DND-41 (cell line): ENCODE measurements around the gene SETD3.

Source experiments
- ATAC-seq: fragments of 200-7000 bp; cut with Tn5 transposase; 3 replicates; pipeline ENCODE4 v1.9.1; 2021; ENCODE audit warnings: low read depth; ENCODE audit not compliant: insufficient read depth
- DNase-seq: peaks from one replicate; pipeline ENCODE4 v3.0.0-alpha.2; 2020
- H2AFZ ChIP-seq: 2 replicates; pipeline ENCODE4 v1.6.0; 2012; ENCODE audit warnings: low read depth, low read length
- H3K27ac ChIP-seq: 2 replicates; pipeline ENCODE4 v1.5.1; 2012; ENCODE audit warnings: low read length, inconsistent platforms
- H3K27me3 ChIP-seq: fragments of 200-600 bp; sonication (generic); 2 replicates; pipeline ENCODE4 v1.6.0; 2012; ENCODE audit warnings: low read length, mild to moderate bottlenecking, inconsistent platforms; ENCODE audit not compliant: insufficient read depth, poor library complexity
- H3K36me3 ChIP-seq: 2 replicates; pipeline ENCODE4 v1.5.1; 2012; ENCODE audit warnings: low read length, inconsistent platforms; ENCODE audit not compliant: insufficient read depth
- H3K4me1 ChIP-seq: 2 replicates; pipeline ENCODE4 v1.5.1; 2012; ENCODE audit warnings: mild to moderate bottlenecking, low read length; ENCODE audit not compliant: insufficient read depth
- H3K4me2 ChIP-seq: 2 replicates; pipeline ENCODE4 v1.6.0; 2012; ENCODE audit warnings: mild to moderate bottlenecking, moderate library complexity, low read length, inconsistent platforms; ENCODE audit not compliant: insufficient read depth
- H3K4me3 ChIP-seq, 2 experiments: fragments of 200-600 bp in 1 of 2; shearing (Covaris generic) in 1 of 2; 2 replicates each; pipeline ENCODE4 v1.5.1; 2012 to 2016; ENCODE audit warnings: inconsistent platforms in 2 of 2, low read length in 2 of 2, mild to moderate bottlenecking in 2 of 2, low read depth in 1 of 2, moderate library complexity in 1 of 2
- H3K79me2 ChIP-seq: 2 replicates; pipeline ENCODE4 v1.6.0; 2012; ENCODE audit warnings: low read length, inconsistent platforms; ENCODE audit not compliant: insufficient read depth
- H3K9ac ChIP-seq: 2 replicates; pipeline ENCODE4 v1.6.0; 2012; ENCODE audit warnings: low read depth, mild to moderate bottlenecking, inconsistent platforms, low read length, moderate library complexity
- H3K9me3 ChIP-seq: 2 replicates; pipeline ENCODE4 v1.5.1; 2012; ENCODE audit warnings: low read length, moderate library complexity, mild to moderate bottlenecking, inconsistent platforms; ENCODE audit not compliant: insufficient read depth, severe bottlenecking
- H4K20me1 ChIP-seq: 2 replicates; pipeline ENCODE4 v1.6.0; 2012; ENCODE audit warnings: low read length; ENCODE audit not compliant: insufficient read depth
- CTCF ChIP-seq: IDR thresholded peaks from 2 replicates; pipeline ENCODE4 v1.5.1; 2012; ENCODE audit warnings: borderline replicate concordance, low read length, moderate library complexity, mild to moderate bottlenecking; ENCODE audit not compliant: poor library complexity, severe bottlenecking; ENCODE audit errors: extremely low read depth
- EZH2 ChIP-seq: IDR thresholded peaks from 3 replicates; pipeline ENCODE4 v1.6.1; 2012; ENCODE audit warnings: borderline replicate concordance, low read depth, mild to moderate bottlenecking, moderate library complexity, low read length, inconsistent platforms; ENCODE audit not compliant: severe bottlenecking

The SETD3 gene

GRCh38 chr14:99465288-99465687 is 15.4 kb downstream of the SETD3 start:
- H3K27ac ChIP-seq: no peak overlapping the region
- H3K9me3 ChIP-seq: no peaks in the 10 kb centered on the region
- no peak overlapping the region for H2AFZ ChIP-seq
- no peak for DNase-seq
- no peak for ATAC-seq
- H4K20me1 ChIP-seq: peaks cover 56% of the 10 kb centered on the region
- TF ChIP-seq EZH2: no peak
- no peak for TF ChIP-seq CTCF
- H3K27me3 ChIP-seq: no peaks in the 10 kb centered on the region
- H3K36me3 ChIP-seq: peaks cover 56% of the 10 kb centered on the region
- H3K79me2 ChIP-seq: peaks cover 62% of the 10 kb centered on the region
- H3K4me3 ChIP-seq: no peak overlapping the region
- no peak overlapping the region for H3K9ac ChIP-seq
- no peaks in the 10 kb centered on the region for H3K4me1 ChIP-seq
- no peak overlapping the region for H3K4me2 ChIP-seq

GRCh38 chr14:99463974-99464373 is 16.7 kb downstream of the SETD3 start:
- H3K36me3 ChIP-seq: peaks cover 67% of the 10 kb centered on the region
- H3K9me3 ChIP-seq: no peaks in the 10 kb centered on the region
- no peak for DNase-seq
- no peak for TF ChIP-seq EZH2
- TF ChIP-seq CTCF: no peak
- H3K4me1 ChIP-seq: no peaks in the 10 kb centered on the region
- H2AFZ ChIP-seq: no peak overlapping the region
- H3K79me2 ChIP-seq: peaks cover 49% of the 10 kb centered on the region
- H4K20me1 ChIP-seq: peaks cover 43% of the 10 kb centered on the region
- no peak for ATAC-seq
- H3K27me3 ChIP-seq: no peaks in the 10 kb centered on the region
- H3K4me3 ChIP-seq: no peak overlapping the region
- no peak overlapping the region for H3K27ac ChIP-seq
- H3K9ac ChIP-seq: no peak overlapping the region
- H3K4me2 ChIP-seq: no peak overlapping the region

GRCh38 chr14:99462210-99462609 is 18.4 kb downstream of the SETD3 start:
- H4K20me1 ChIP-seq: peaks cover 26% of the 10 kb centered on the region
- peaks cover 74% of the 10 kb centered on the region for H3K36me3 ChIP-seq
- H3K9ac ChIP-seq: no peak overlapping the region
- no peak for TF ChIP-seq CTCF
- TF ChIP-seq EZH2: no peak
- no peak overlapping the region for H2AFZ ChIP-seq
- no peak overlapping the region for H3K4me3 ChIP-seq
- peaks cover 31% of the 10 kb centered on the region for H3K79me2 ChIP-seq
- no peak overlapping the region for H3K4me2 ChIP-seq
- DNase-seq (no peak), ATAC-seq (no peak)
- H3K4me1 ChIP-seq: no peaks in the 10 kb centered on the region
- H3K9me3 ChIP-seq: no peaks in the 10 kb centered on the region
- H3K27me3 ChIP-seq: no peaks in the 10 kb centered on the region
- no peak overlapping the region for H3K27ac ChIP-seq

GRCh38 chr14:99461411-99462085 is 19.1 kb downstream of the SETD3 start:
- TF ChIP-seq CTCF: no peak
- no peak for TF ChIP-seq EZH2
- DNase-seq: no peak
- Histone ChIP-seq H3K36me3 (peaks cover 81% of the 10 kb centered on the region), H3K4me3 (no peak overlapping the region), H3K79me2 (peaks cover 25% of the 10 kb centered on the region), H3K9me3 (no peaks in the 10 kb centered on the region), H3K4me2 (no peak overlapping the region), H3K9ac (no peak overlapping the region), H4K20me1 (peaks cover 20% of the 10 kb centered on the region; the same call in 1 of the 2 replicates), H2AFZ (no peak overlapping the region), H3K4me1 (no peaks in the 10 kb centered on the region), H3K27ac (no peak overlapping the region), H3K27me3 (no peaks in the 10 kb centered on the region)
- no peak for ATAC-seq
